GM19025 (cell line): ENCODE data around the gene OSBPL2.

Experiments
- ATAC-seq: cut with Tn5 transposase; IDR thresholded peaks from one replicate; pipeline ENCODE4 v1.9.1; 2021; ENCODE audit warnings: mild to moderate bottlenecking, low read depth, moderate library complexity; ENCODE audit not compliant: unreplicated experiment

The OSBPL2 gene

GRCh38 chr20:62232770-62233645 lies 5.3 kb upstream of the OSBPL2 start:
- ATAC-seq = no peak

- no peak for ATAC-seq
These were observed 4.6 kb upstream of the OSBPL2 start for GRCh38 chr20:62233684-62234083.

- no peak for ATAC-seq
These were observed 4.0 kb upstream of the OSBPL2 start for GRCh38 chr20:62234339-62234738.

DNA sequence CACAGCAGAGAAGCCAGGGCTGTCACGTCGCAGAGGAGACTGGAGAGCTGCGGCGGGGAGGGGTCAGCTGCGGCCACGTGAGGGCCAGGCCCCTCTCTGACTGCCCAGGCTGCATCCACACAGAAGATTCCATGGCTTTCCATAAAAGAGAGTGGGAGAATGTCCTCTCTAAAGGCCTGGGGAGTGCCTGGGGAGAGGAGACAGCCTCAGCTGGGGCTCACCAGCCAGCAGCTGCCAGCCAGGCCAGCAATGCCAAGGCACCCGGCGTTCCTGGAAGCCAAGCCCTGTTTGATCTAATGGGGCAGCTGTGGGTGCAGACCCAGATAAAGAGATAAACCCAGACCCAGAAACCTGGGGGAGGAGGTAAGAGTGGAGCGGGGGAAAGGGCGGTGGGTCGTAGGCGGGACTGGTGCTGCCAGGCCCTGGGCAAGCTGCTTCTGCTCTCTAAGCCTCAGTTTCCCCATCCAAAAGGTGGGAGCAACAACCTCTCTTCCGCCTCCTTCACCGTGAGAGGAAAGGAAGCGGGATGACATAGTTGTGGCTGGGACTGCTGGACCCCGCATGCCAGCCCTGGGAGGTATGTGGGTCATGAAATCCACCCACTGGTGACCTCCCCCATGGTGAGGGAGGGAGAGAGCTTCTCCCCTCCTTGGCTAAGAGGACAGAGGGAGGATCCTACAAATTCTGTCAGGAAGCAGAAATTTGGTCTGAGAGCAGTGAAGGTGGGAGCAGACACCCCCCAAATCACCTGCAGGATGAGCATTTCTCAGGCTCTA lies 3.1 kb upstream of the OSBPL2 start:
- ATAC-seq = no peak

- ATAC-seq = no peak
These were observed 2.6 kb upstream of the OSBPL2 start for GRCh38 chr20:62235777-62236157.

DNA sequence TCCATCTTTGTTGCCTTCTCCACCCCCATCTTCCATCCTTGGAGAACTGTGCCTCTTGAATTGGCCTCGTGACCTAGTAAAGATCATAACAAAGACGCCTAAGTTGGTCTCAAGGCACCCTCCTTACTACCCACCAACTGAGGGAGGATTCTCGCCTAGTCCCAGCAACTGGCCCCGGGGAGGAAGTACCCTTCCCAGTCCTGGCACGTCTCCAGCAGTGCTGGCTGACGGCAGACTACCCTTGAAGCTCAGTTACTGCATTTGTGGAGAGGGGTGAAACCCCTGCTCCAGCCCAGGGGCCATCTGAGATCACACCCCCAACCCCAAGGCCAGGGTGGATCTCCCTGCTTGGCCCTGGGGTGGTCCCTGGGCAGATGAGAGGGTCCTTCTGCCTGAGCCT lies 2.1 kb upstream of the OSBPL2 start:
- no peak for ATAC-seq

DNA sequence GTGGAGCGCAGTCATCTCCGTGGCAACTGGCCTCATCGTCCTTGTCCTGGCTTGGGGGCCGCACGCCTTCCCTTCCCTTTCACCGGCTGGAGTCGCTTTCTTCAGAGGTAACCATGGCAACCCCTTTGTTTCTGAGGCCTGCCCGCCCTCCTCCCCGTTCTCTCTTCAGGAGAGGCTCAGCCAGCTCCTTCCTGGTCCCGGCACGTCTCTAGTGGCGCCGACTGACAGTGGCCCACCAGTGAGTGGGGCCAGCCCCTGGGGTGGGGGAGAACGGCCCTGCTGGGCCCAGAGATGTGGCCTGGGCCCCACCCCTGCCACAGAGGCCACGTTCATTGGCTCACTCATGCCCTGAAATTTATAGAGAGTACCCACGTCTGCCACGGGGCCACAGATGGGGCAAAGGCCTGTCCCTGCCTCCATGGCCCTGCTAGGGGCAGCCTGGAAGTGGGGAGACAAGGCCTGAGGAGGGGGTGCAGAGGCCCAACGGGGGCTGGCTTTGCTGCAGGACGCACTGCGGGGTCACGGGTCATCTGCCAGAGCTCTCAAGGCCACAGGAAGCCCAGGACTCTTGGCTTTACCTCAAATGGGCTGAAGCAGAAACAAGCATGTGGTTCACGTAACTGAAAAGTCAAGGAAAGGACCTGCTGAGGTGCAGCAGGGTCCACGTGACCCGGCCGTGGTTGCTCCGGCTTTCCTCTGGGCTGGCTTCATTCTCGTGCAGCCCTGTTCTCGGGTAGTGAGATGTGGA lies 1.4 kb upstream of the OSBPL2 start:
- ATAC-seq = no peak

DNA sequence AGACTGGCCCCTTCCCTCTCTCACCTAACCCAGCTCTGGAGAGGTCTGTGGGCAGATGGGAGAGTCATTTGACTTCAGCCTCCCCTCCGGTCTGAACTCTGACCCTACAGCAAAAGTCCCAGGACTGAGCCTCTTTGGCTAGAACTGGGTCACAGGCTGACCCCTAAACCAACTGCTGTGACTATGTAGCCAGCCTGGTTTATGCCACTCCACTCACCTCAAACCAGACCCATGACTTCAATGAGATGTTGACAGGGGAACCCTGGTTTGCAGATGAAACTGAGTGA lies 864 bp upstream of the OSBPL2 start:
- no peak for ATAC-seq

DNA sequence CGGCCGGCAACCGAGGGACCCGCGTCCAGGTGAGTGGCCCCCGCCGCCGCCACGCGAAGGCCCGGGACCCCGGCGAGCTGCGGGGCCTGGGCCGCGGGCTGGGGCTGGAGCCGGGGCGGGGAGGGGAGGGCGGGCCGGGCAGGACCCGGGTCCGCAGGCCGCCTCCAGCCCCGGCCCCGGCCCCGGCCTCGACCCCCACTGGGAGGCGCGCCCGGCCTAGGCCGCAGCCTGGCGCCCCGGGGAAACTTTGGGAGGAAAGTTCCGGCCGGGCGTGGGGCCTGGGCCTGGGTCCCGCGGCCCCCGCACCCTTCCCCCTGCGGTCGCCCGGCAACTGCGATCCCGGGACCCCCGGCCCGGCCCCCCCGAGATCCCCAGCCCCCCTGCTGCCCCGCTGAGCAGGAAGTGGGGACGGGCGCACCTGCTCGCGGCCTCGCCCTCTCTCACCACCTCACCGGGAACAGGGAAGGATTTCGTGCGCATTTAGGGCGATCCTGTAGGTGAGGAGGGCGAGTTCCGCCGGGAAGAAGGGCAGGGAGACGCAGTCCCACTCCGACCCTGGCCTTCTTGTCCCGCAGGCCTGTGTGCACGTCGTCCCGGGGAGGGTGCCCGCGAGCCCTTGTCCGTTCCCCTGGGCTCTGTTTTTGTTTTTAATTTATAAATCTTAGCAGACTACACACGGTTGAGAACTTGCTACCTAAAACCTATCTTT lies 402 bp downstream of the OSBPL2 start:
- no peak for ATAC-seq

- ATAC-seq = no peak
These were observed 1.1 kb downstream of the OSBPL2 start for GRCh38 chr20:62239278-62239879.

- no peak for ATAC-seq
These were observed 1.8 kb downstream of the OSBPL2 start for GRCh38 chr20:62240020-62240685.

- no peak for ATAC-seq
These were observed 3.2 kb downstream of the OSBPL2 start for GRCh38 chr20:62241506-62241905.

DNA sequence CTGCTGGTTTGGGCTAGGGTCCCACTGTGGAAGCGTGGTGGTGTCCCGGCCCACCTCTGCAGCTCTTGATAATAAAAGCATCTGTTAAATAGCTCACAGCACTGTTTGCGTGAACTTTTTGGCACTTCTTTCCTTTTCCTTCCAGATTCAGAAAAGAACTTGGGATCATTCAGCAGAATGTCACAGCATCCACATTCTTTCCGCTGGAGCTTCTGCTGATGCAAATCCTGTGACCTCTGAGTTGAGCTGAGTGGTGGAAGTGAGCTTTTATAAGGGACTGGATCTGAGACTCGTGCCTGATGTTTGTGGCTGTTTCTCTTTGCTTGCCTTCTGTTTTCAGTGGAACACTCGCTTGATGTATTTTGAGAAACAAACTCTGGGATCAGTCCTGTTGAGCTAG lies 3.9 kb downstream of the OSBPL2 start:
- ATAC-seq = no peak

DNA sequence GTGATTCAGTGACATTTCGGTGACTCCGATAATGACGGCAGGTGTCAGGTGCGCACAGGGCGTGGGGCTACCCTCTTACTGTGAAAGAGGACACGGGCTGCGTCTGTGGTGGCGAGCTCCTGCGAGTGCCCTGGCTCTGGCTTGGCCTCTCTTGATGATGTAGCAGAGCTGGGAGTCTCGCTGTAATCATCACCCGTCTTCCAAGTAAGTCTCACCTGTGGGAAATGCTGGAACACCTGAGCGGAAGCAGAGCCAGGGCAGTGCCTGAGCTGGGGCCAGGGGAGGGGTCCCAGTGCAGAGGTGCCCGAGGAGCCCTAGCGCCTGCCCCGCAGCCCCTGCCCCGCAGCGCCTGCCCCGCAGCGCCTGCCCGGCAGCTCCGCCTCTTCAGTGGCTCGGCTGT lies 4.8 kb downstream of the OSBPL2 start:
- ATAC-seq = no peak

GRCh38 chr20:62243906-62244515 lies 5.7 kb downstream of the OSBPL2 start:
- no peak for ATAC-seq

DNA sequence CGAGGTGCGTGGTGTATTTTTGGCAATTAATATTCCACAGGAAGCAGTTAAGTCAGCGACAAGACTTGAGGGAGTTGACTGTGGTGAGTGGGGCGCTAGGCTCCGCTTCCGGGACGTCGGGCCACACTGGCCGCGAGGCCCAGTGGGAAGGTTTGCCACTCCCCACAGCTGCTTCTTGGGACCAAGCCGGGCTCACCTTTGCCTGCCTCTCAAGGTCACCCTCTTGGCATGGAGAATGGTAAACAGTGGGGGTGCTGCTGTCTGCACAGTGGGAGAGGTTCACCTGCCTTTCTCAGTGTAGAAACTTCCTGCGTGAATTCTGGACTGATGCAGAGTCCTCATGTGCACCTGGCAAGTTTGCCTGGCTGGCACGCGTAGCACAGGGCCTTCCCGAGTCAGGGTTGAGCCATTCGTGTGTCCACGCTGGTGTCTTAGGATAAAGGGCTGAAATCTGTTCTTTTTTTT lies 6.4 kb downstream of the OSBPL2 start:
- no peak for ATAC-seq

DNA sequence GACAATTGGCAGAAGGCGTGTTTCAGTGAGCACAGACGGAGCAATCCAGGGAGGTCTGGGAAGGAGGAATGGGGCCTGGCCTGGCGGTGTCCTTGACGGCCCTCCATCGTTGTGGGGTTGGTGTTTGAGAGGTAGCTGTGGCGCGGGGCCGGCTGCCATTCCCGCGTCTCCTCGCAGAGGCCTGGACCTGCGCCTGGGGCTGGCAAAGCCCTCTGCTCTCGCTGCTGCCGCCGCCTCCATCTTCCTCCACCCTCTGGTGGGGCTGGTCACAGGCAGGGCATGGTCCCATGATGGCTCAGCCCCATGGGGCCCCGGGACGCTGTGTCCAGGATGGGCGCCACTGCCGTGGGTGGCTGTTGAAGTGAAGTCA lies 7.6 kb downstream of the OSBPL2 start:
- no peak for ATAC-seq

DNA sequence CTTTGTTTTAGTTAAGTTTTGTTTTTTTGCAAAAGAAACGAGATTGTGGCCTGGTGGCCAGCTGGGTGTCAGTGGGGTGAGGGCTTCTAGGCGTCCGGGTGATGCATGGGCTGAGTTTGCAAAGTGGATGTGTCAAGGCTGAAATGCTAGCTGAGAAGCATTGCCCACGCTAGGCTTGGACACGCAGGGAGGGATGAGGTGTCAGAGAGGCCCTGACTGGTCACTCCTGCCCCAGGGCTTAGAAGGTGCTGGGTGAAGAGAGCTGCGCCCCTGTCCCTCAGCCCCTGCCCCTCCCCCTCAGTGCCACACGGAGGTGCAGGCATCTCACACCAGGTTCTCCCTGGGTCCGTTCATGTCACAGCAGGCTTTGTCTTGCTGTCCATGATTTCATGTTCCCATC lies 8.1 kb downstream of the OSBPL2 start:
- ATAC-seq = no peak

DNA sequence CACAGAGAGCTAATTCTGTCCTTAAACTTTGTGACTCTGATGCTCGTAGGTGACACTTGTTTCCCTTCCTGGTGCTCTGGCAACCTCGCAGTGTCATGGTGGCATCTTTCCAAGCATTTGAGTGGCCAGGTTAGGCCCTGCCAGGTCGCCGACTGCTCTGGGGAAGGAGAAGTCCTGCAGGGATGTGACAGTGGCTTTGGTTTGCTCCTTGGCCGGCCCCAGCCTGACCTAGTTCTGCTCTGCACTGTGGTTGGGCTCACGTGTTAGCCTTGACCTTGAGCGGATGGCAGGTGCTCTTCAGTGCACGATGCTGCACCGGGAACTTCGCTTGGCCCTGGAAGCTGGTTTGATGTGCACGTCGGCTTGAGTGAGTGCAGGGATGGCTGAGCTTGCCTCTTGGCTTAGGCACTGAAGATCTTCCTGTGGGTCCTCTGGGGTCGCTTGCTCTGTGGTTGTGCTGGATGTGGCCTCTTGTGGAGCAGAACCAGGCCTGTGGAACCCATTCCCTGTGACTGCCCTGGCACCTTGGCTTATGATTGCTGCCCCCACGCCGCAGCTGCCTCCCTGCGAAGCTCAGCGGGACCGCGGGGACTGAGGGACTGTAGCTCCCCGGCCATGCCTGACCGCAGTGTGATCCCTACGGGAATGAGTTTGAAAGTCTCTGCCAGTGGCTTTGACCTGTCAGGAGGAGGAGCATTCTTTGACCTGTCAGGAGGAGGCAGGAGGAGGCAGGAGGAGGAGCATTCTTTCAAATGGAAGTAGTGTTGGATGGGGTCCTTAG lies 8.7 kb downstream of the OSBPL2 start:
- no peak for ATAC-seq
